Spleen (tissue), 11 donors: ENCODE data around the gene SSTR4. TPM values are rescaled to one million over a fixed set of nuclear protein-coding genes. Genes with fewer than 3 reads are reported as not detected.

Experiments used
- DNase-seq: peaks from one replicate; pipeline ENCODE4 v3.0.0-alpha.2; 2020
- H3K27ac ChIP-seq, 8 donors: fragments of 200-600 bp; sonication (generic) in 7 of 8; 1 replicate in 4 of 8; 2 replicates in 4 of 8; pipeline versions ENCODE4 v1.5.0 to v1.8.0; 2016 to 2021; ENCODE audit warnings: inconsistent platforms in 4 of 8, mild to moderate bottlenecking in 4 of 8, moderate library complexity in 1 of 8
- H3K27me3 ChIP-seq, 7 donors: fragments of 200-600 bp; sonication (generic) in 6 of 7; replicated peaks in 1 of 7; 1 replicate in 4 of 7; 2 replicates in 3 of 7; pipeline versions ENCODE4 v1.5.0 to v1.8.0; 2016 to 2021; ENCODE audit warnings: inconsistent platforms in 3 of 7, mild to moderate bottlenecking in 1 of 7
- H3K36me3 ChIP-seq, 6 donors: fragments of 200-600 bp; sonication (generic) in 5 of 6; 1 replicate in 4 of 6; 2 replicates in 2 of 6; pipeline versions ENCODE4 v1.5.0 to v1.8.0; 2016 to 2021; ENCODE audit warnings: inconsistent platforms in 2 of 6
- H3K4me1 ChIP-seq, 6 donors: fragments of 200-600 bp; sonication (generic) in 5 of 6; 1 replicate in 3 of 6; 2 replicates in 3 of 6; pipeline versions ENCODE4 v1.5.0 to v1.8.0; 2016 to 2021; ENCODE audit warnings: inconsistent platforms in 3 of 6
- H3K4me3 ChIP-seq, 8 donors: fragments of 200-600 bp; sonication (generic) in 7 of 8; 1 replicate in 4 of 8; 2 replicates in 4 of 8; pipeline versions ENCODE4 v1.5.0 to v1.8.0; 2016 to 2021; ENCODE audit warnings: inconsistent platforms in 4 of 8, mild to moderate bottlenecking in 4 of 8, moderate library complexity in 2 of 8
- H3K9me3 ChIP-seq, 8 donors: fragments of 200-600 bp; sonication (generic) in 7 of 8; 1 replicate in 4 of 8; 2 replicates in 4 of 8; pipeline versions ENCODE4 v1.5.0 to v1.8.0; 2016 to 2021; ENCODE audit warnings: inconsistent platforms in 4 of 8
- POLR2A ChIP-seq, 3 donors: fragments of 450-650 bp; IDR thresholded peaks; one replicate each; pipeline ENCODE4 v1.5.1; 2017; ENCODE audit warnings: antibody characterized with exemption in 3 of 3, mild to moderate bottlenecking in 1 of 3
- POLR2AphosphoS5 ChIP-seq, 3 donors: sonication (generic); formaldehyde crosslinking; IDR thresholded peaks; one replicate each; pipeline ENCODE4 v1.5.1; 2017; ENCODE audit warnings: antibody characterized with exemption in 3 of 3
- WGBS, 5 donors: extraction: QIAGEN DNeasy Blood & Tissue Kit in 3 of 5; methylation state at CpG; one replicate each; pipeline versions ENCODE4 v1.1.5 to v1.1.7; 2013 to 2018; 5-methylcytosine and 5-hydroxymethylcytosine counted together
- intact Hi-C: fragments of 100-400 bp; cut with DNase I; formaldehyde crosslinking; loops from one replicate; pipeline ENCODE4 v1.15.0; 2023; ENCODE audit warnings: low total_unique reads
- polyA plus RNA-seq, 3 donors: library from polyadenylated mRNA; stranded (reverse); fragments of 200-250 nt; gene quantifications; one replicate each; pipeline ENCODE4 v1.2.1, GENCODE V29; 2013
- total RNA-seq, 7 donors: library from RNA; depleted of rRNA in 3 of 7; stranded (reverse); fragments of >200 nt in 3 of 7; fragmentation: NEBNext Ultra II Directional in 4 of 7; extraction: Animal tissue kit (Norgen Biotek cat#: 25700) in 4 of 7; gene quantifications; one replicate each; pipeline versions ENCODE4 v1.1.0 to v1.2.1, GENCODE V29; 2016 to 2021
- TF ChIP-seq, protein P1 (sequence below), 11 experiments: fragments of 200-600 bp in 7 of 11; fragments of 450-650 bp in 4 of 11; sonication (generic) in 4 of 11; IDR thresholded peaks in 8 of 11; conservative IDR thresholded peaks in 3 of 11; 1 replicate in 7 of 11; 2 replicates in 4 of 11; pipeline versions ENCODE4 v1.4.0 to v1.8.0; 2016 to 2021; ENCODE audit warnings: antibody characterized with exemption in 11 of 11, inconsistent platforms in 4 of 11, mild to moderate bottlenecking in 1 of 11
- donor health status: healthy with polysubstance abuse.
- donor health status: DM: no; HTN: no; CAD: no; lungs with moderate emphysema.
- donor health status: DM: no; HTN: no; CAD: no.
- donor health status: Bipolar disorder and iron deficiency.
- donor health status: healthy.
- donor health status: DM: no; HTN: no; CAD: no.
- donor health status: DM: yes; HTN: yes; CAD: no.

Gene SSTR4
- total and polyA plus RNA-seq, 10 donors: not detected

DNA sequence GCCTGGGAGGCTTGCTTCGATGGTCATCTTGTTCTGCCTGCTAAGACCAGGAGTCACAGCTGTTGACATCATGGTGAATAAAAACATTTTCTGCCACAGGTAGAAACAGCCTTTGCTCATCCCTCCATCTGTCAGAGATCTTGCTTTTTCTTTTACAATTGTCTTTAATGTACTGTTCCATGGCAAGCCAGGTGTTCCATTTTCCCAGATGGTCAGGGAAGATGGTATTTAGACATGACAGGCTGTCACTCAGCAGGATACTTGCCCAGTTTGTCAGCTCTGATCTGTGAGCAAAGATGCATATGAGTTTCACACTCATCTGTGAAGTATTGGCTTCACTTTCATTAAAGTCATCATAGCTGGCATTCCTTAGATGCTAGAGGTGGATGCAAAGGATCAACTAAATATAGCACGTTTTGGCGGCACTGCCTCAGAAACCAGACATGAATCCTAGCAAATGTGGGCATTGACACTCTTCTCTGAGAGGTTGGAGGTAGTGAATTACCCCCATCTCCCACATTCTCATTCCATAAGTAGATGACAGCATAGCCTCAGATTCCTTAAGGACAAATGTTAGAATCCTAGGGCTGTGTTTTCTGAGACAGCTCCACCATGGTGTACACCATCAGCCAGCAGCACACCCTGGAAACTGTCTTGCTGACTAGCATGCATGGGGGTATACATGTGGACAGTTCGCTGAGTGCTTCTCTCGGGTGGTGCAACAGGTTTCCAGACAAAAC lies 4.2 kb downstream of the SSTR4 start:
- no peaks in the 10 kb centered on the region for H3K36me3 ChIP-seq
- no peak for DNase-seq
- H3K9me3 ChIP-seq: no peaks in the 10 kb centered on the region
- H3K4me3 ChIP-seq: no peak overlapping the region
- 85 to 94% (median 91%) methylated on average over 5 of the region's 5 CpGs for WGBS, 5 donors
- intact Hi-C loops: no loop called here
- H3K27me3 ChIP-seq: peaks cover 0 to 59% (median 16%) of the 10 kb centered on the region in 7 donors
- TF ChIP-seq POLR2A (IDR thresholded peaks at IDR 0.05) (no peak), POLR2AphosphoS5 (IDR thresholded peaks at IDR 0.05) (no peak)
- H3K4me1 ChIP-seq: peaks cover 0 to 22% (median 7%) of the 10 kb centered on the region in 6 donors
- no peak overlapping the region for H3K27ac ChIP-seq

DNA sequence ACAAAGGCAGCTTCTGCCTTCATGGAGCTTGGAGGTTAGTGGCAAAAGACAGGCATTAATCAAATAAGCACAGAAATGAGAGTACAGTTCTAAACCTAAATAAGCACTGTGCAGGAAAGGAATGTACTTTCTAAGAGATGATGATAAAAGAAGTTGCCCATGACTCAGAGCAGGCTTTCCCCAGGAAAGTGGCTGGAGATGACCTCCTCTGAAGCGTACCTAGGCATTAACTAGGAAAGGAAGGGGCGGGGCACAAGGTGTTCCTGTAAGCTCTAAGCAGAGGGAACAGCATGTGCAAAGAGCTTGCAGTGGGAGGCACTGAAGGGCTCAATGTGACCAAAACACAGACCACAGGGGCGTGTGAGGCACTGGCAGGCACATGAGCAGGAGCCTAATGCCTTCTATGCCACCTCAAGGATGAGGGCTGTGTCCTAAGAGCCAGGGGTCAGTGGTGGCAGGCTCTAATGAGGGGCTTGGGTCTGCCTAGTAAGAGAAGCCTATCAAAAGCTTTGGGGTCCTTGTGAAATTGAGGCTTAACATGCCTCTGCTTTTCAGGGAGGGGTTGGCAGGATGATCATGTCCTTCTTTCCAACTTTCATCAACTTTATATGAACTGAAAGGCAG lies 4.9 kb downstream of the SSTR4 start:
- TF ChIP-seq POLR2A (IDR thresholded peaks at IDR 0.05) (no peak), POLR2AphosphoS5 (IDR thresholded peaks at IDR 0.05) (no peak)
- TF ChIP-seq, protein P1, sequence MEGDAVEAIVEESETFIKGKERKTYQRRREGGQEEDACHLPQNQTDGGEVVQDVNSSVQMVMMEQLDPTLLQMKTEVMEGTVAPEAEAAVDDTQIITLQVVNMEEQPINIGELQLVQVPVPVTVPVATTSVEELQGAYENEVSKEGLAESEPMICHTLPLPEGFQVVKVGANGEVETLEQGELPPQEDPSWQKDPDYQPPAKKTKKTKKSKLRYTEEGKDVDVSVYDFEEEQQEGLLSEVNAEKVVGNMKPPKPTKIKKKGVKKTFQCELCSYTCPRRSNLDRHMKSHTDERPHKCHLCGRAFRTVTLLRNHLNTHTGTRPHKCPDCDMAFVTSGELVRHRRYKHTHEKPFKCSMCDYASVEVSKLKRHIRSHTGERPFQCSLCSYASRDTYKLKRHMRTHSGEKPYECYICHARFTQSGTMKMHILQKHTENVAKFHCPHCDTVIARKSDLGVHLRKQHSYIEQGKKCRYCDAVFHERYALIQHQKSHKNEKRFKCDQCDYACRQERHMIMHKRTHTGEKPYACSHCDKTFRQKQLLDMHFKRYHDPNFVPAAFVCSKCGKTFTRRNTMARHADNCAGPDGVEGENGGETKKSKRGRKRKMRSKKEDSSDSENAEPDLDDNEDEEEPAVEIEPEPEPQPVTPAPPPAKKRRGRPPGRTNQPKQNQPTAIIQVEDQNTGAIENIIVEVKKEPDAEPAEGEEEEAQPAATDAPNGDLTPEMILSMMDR (IDR thresholded peaks at IDR 0.05 in 8 of 11, conservative IDR thresholded peaks at IDR 0.05 in 3 of 11): no peak
- intact Hi-C loops: no loop called here
- H3K36me3 ChIP-seq: no peaks in the 10 kb centered on the region
- H3K27ac ChIP-seq: no peak overlapping the region
- no peaks in the 10 kb centered on the region for H3K9me3 ChIP-seq
- H3K4me3 ChIP-seq: no peak overlapping the region
- no peak for DNase-seq
- H3K27me3 ChIP-seq: peaks cover 0 to 52% (median 14%) of the 10 kb centered on the region in 7 donors
- H3K4me1 ChIP-seq: peaks cover 0 to 29% (median 9%) of the 10 kb centered on the region in 6 donors
- WGBS, 5 donors: 62 to 73% (median 65%) methylated on average over 3 of the region's 3 CpGs

DNA sequence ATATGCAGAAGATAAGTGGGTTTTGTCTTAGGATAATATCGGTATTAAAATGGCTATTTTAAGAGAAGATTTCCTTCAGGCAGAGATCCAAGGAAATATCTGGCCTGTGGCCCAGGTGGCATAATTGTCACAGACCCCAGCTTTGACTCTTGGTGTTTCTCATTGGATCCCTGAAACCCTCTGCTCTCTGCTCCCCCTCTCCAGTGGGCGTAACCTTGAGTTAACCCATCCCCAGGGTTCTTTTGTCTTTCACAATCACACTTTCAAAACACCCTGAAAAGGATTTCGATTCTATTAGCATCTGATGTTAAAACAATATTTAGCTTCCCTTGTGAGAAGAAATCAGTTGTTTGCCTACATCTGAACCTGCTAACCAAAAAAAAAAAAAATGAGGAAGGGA lies 7.2 kb downstream of the SSTR4 start:
- Histone ChIP-seq H3K27me3 (peaks cover 0 to 48% (median under 1%) of the 10 kb centered on the region in 7 donors), H3K4me3 (no peak overlapping the region), H3K27ac (no peak overlapping the region), H3K36me3 (peaks cover 0 to 13% (median 0%) of the 10 kb centered on the region in 6 donors), H3K9me3 (no peaks in the 10 kb centered on the region), H3K4me1 (peaks cover 0 to 47% (median 13%) of the 10 kb centered on the region in 6 donors)
- intact Hi-C loops: no loop called here
- no peak for TF ChIP-seq POLR2AphosphoS5 (IDR thresholded peaks at IDR 0.05)
- no peak for TF ChIP-seq POLR2A (IDR thresholded peaks at IDR 0.05)
- TF ChIP-seq, protein P1 (IDR thresholded peaks at IDR 0.05 in 8 of 11, conservative IDR thresholded peaks at IDR 0.05 in 3 of 11): no peak
- DNase-seq: no peak
- 40 to 50% (median 45%) methylated on average over 3 of the region's 3 CpGs for WGBS, 5 donors

DNA sequence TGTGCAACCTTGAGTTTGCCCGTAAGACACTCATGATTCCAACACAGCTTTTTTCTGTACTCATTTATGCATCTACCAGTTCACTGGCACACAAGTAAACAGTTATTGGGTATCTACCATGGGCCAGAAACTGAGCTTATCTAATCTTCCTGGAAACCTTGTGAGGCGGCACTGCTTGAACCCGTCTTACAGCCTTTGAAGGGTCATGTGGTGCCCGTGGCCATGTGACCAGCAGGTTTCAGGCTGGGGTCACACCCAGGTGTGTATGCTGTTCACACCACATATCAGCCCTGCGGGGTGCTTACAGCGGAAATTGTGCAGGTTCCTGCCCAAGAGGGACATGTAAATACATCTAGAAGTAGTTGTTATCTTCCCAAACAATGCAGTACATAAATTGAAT lies 8.3 kb downstream of the SSTR4 start:
- H3K4me3 ChIP-seq: no peak overlapping the region
- H3K4me1 ChIP-seq: peaks cover 0 to 58% (median 24%) of the 10 kb centered on the region in 6 donors
- peaks cover 0 to 49% (median 10%) of the 10 kb centered on the region in 7 donors for H3K27me3 ChIP-seq
- TF ChIP-seq POLR2A (IDR thresholded peaks at IDR 0.05): no peak
- TF ChIP-seq, protein P1 (IDR thresholded peaks at IDR 0.05 in 8 of 11, conservative IDR thresholded peaks at IDR 0.05 in 3 of 11): no peak
- no peak for TF ChIP-seq POLR2AphosphoS5 (IDR thresholded peaks at IDR 0.05)
- H3K36me3 ChIP-seq: peaks cover 0 to 13% (median 0%) of the 10 kb centered on the region in 6 donors
- intact Hi-C loops: no loop called here
- no peak for DNase-seq
- 60 to 80% (median 75%) methylated on average over 6 of the region's 6 CpGs for WGBS, 5 donors
- no peaks in the 10 kb centered on the region for H3K9me3 ChIP-seq
- no peak overlapping the region for H3K27ac ChIP-seq
